HepG2 (cell line): ENCODE measurements around the gene ZNF503. TPM values are rescaled to one million over a fixed set of nuclear protein-coding genes. Genes with fewer than 3 reads are reported as not detected.

Source experiments
- ATAC-seq: fragments of 200-7000 bp; cut with Tn5 transposase; 3 replicates; pipeline ENCODE4 v1.9.1; 2020; ENCODE audit warnings: mild to moderate bottlenecking, moderate library complexity
- BruUV-seq: library from RNA; stranded (reverse); fragments of 400-500 nt; replicated peaks from 2 replicates; lab custom pipeline; 2021; lab: Mats Ljungman, UMichigan
- CTCF ChIA-PET: fragments of 300-600 bp; formaldehyde crosslinking; extraction: SDS; loops from one replicate; lab custom pipeline; 2021; ENCODE audit warnings: low total read pairs, inconsistent platforms, low intra/inter-chr PET ratio; lab: Yijun Ruan, JAX
- POLR2A ChIA-PET: fragments of 350-600 bp; sonication (Branson Sonifier 250); formaldehyde crosslinking; loops from one replicate; lab custom pipeline; 2020; ENCODE audit warnings: antibody characterized with exemption, inconsistent platforms; lab: Yijun Ruan, JAX
- DNase-seq: peaks from one replicate; pipeline ENCODE4 v3.0.0-alpha.2; 2015; ENCODE audit warnings: low spot score
- FAIRE-seq: peaks from 3 replicates; lab custom pipeline; 2011; peaks lifted over from hg19 to GRCh38; lab: Jason Lieb, UNC
- H2AFZ ChIP-seq: one replicate; pipeline ENCODE4 v1.6.1; 2011; ENCODE audit warnings: low read length, inconsistent platforms
- H3K27ac ChIP-seq: fragments of 300-600 bp; 3 replicates; pipeline ENCODE4 v1.8.0; 2011; ENCODE audit warnings: mixed run types, mild to moderate bottlenecking, mixed read lengths, low read length, inconsistent platforms; ENCODE audit not compliant: insufficient read depth; ENCODE audit errors: extremely low read length
- H3K27me3 ChIP-seq, 2 experiments: fragments of 200-600 bp in 1 of 2; 2 replicates in 1 of 2; 3 replicates in 1 of 2; pipeline versions ENCODE4 v1.6.0 to v1.8.0; 2011; ENCODE audit warnings: low read length in 2 of 2, mild to moderate bottlenecking in 2 of 2, moderate library complexity in 2 of 2, inconsistent platforms in 1 of 2; ENCODE audit not compliant: insufficient read depth in 2 of 2, control insufficient read depth in 1 of 2
- H3K36me3 ChIP-seq, 2 experiments: fragments of 200-600 bp in 1 of 2; replicated peaks in 1 of 2; 2 replicates in 1 of 2; 3 replicates in 1 of 2; pipeline versions ENCODE4 v1.5.1 to v1.8.0; 2011; ENCODE audit warnings: low read length in 2 of 2, inconsistent platforms in 1 of 2; ENCODE audit not compliant: insufficient read depth in 2 of 2, control insufficient read depth in 1 of 2
- H3K4me1 ChIP-seq: 2 replicates; pipeline ENCODE4 v1.5.1; 2012; ENCODE audit warnings: low read length, inconsistent platforms; ENCODE audit not compliant: insufficient read depth
- H3K4me2 ChIP-seq: 2 replicates; pipeline ENCODE4 v1.6.0; 2011; ENCODE audit warnings: low read depth, low read length, inconsistent platforms
- H3K4me3 ChIP-seq, 3 experiments: fragments of 200-600 bp in 1 of 3; sonication (generic), shearing (Covaris generic) in 1 of 3; replicated peaks in 1 of 3; 2 replicates each; pipeline ENCODE4 v1.5.1; 2011 to 2016; ENCODE audit warnings: low read length in 3 of 3, inconsistent platforms in 2 of 3, low read depth in 2 of 3, mild to moderate bottlenecking in 2 of 3, control low read depth in 1 of 3, mixed read lengths in 1 of 3; ENCODE audit not compliant: insufficient read depth in 1 of 3
- H3K79me2 ChIP-seq: one replicate; pipeline ENCODE4 v1.6.1; 2011; ENCODE audit warnings: low read length, inconsistent platforms; ENCODE audit not compliant: insufficient read depth
- H3K9ac ChIP-seq: 2 replicates; pipeline ENCODE4 v1.6.0; 2011; ENCODE audit warnings: mild to moderate bottlenecking, low read depth, low read length, inconsistent platforms; ENCODE audit not compliant: insufficient read depth
- H3K9me3 ChIP-seq: 2 replicates; pipeline ENCODE4 v1.5.1; 2012; ENCODE audit warnings: mild to moderate bottlenecking, low read length
- H4K20me1 ChIP-seq: 2 replicates; pipeline ENCODE4 v1.6.0; 2011; ENCODE audit warnings: inconsistent platforms, mild to moderate bottlenecking, low read length, moderate library complexity; ENCODE audit not compliant: insufficient read depth
- AKAP8 ChIP-seq: sonication (generic); formaldehyde crosslinking; IDR thresholded peaks from 2 replicates; pipeline ENCODE4 v1.5.1; 2020; ENCODE audit warnings: mild to moderate bottlenecking, missing genetic modification reagents
- BRCA1 ChIP-seq: sonication (generic); formaldehyde crosslinking; IDR thresholded peaks from 2 replicates; pipeline ENCODE4 v1.4.0; 2020; ENCODE audit warnings: missing genetic modification reagents
- EEA1 ChIP-seq: sonication (generic); formaldehyde crosslinking; IDR thresholded peaks from 2 replicates; pipeline ENCODE4 v1.5.1; 2020; ENCODE audit warnings: mild to moderate bottlenecking, missing genetic modification reagents, borderline replicate concordance
- IRF9 ChIP-seq: sonication (generic); formaldehyde crosslinking; IDR thresholded peaks from 2 replicates; pipeline ENCODE4 v1.8.0; 2022; ENCODE audit warnings: missing genetic modification reagents, mild to moderate bottlenecking, borderline replicate concordance
- NCOA1 ChIP-seq: sonication (generic); formaldehyde crosslinking; IDR thresholded peaks from 2 replicates; pipeline ENCODE4 v1.9.0; 2021; ENCODE audit warnings: missing genetic modification reagents
- SPEN ChIP-seq: sonication (generic); formaldehyde crosslinking; IDR thresholded peaks from 2 replicates; pipeline ENCODE4 v1.5.1; 2020; ENCODE audit warnings: low read depth, mild to moderate bottlenecking, missing genetic modification reagents
- WGBS: methylation state at CpG from one replicate; pipeline ENCODE4 v1.1.6; 2017; ENCODE audit warnings: low lambda C conversion rate; 5-methylcytosine and 5-hydroxymethylcytosine counted together
- in situ Hi-C: cut with HindIII; loops from 2 replicates; pipeline ENCODE4 v1.10.0; 2017; ENCODE audit warnings: low pct_unique_long_range_greater_than_20kb; ENCODE audit not compliant: extremely low pct_ligation_motif_present
- intact Hi-C: fragments of 100-400 bp; cut with micrococcal nuclease; formaldehyde crosslinking; loops from one replicate; pipeline ENCODE4 v1.10.0; 2022; ENCODE audit not compliant: unreplicated experiment
- polyA plus RNA-seq, 8 experiments: library from polyadenylated mRNA; depleted of rRNA in 3 of 8; stranded (reverse) in 7 of 8; unstranded in 1 of 8; fragments of >200 nt; fragmentation: Illumina TruSeq in 4 of 8; extraction: Trizol in 4 of 8; gene quantifications; 2 replicates each; pipeline versions ENCODE4 v1.2.1 to v1.2.3, GENCODE V29; 2011 to 2016; ENCODE audit warnings: low read depth in 4 of 8, missing spikeins in 1 of 8, mixed read lengths in 1 of 8; ENCODE audit not compliant: insufficient read depth in 1 of 8
- total RNA-seq, 5 experiments: library from RNA; depleted of rRNA; stranded (reverse); fragments of >200 nt; fragmentation: Illumina TruSeq; extraction: Trizol; gene quantifications; 2 replicates each; pipeline ENCODE4 v1.2.3, GENCODE V29; 2016; ENCODE audit warnings: low read depth in 1 of 5
- TF ChIP-seq, protein P1 (sequence below): sonication (generic); formaldehyde crosslinking; IDR thresholded peaks from 2 replicates; pipeline ENCODE4 v1.8.0; 2022; ENCODE audit warnings: low read depth, missing genetic modification reagents
- TF ChIP-seq, protein P2 (sequence below): sonication (generic); formaldehyde crosslinking; IDR thresholded peaks from 2 replicates; pipeline ENCODE4 v1.4.0; 2020; ENCODE audit warnings: mild to moderate bottlenecking, missing genetic modification reagents

Gene ZNF503
- total and polyA plus RNA-seq, 2 of the 13 experiments (the other 11 are each of a cell fraction or from before 2014, with no cell fraction given): 2.7 to 8.3 TPM

GRCh38 chr10:75450075-75450445 lies 48.5 kb upstream of the ZNF503 start (continued):
- TF ChIP-seq, protein P1, sequence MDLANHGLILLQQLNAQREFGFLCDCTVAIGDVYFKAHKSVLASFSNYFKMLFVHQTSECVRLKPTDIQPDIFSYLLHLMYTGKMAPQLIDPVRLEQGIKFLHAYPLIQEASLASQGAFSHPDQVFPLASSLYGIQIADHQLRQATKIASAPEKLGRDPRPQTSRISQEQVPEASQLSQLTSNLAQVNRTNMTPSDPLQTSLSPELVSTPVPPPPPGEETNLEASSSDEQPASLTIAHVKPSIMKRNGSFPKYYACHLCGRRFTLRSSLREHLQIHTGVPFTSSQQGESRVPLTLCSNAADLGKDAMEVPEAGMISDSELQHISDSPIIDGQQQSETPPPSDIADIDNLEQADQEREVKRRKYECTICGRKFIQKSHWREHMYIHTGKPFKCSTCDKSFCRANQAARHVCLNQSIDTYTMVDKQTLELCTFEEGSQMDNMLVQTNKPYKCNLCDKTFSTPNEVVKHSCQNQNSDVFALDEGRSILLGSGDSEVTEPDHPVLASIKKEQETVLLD: no peak

GRCh38 chr10:75449382-75450074 lies 48.0 kb upstream of the ZNF503 start:
- peaks cover 28% of the 10 kb centered on the region for H3K4me1 ChIP-seq
- TF ChIP-seq AKAP8 (CRISPR knock-in tag) (no peak), SPEN (CRISPR knock-in tag) (no peak), BRCA1 (no peak), NCOA1 (CRISPR knock-in tag) (no peak), EEA1 (CRISPR knock-in tag) (no peak), IRF9 (CRISPR knock-in tag) (no peak)
- TF ChIP-seq, protein P2, sequence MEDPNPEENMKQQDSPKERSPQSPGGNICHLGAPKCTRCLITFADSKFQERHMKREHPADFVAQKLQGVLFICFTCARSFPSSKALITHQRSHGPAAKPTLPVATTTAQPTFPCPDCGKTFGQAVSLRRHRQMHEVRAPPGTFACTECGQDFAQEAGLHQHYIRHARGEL (CRISPR knock-in tag): no peak
- TF ChIP-seq, all 625 proteins: peak for 0
- DNase-seq (no peak), FAIRE-seq (no peak), ATAC-seq (no peak)
- H3K79me2 ChIP-seq: no peaks in the 10 kb centered on the region
- intact Hi-C loops: no loop called here
- H4K20me1 ChIP-seq: no peaks in the 10 kb centered on the region
- H3K4me2 ChIP-seq: no peak overlapping the region
- H3K27ac ChIP-seq: no peak overlapping the region
- no peak overlapping the region for H3K9ac ChIP-seq
- H3K36me3 ChIP-seq: peaks cover 8 to 14% of the 10 kb centered on the region in 2 experiments
- no peaks in the 10 kb centered on the region for H3K27me3 ChIP-seq
- ChIA-PET CTCF (no interaction called here), POLR2A (interaction anchor here (0.8 kb wide), 1 partner anchor 327 kb away, joined by 3 read pairs; no protein-coding TSS in a partner anchor)
- BruUV-seq: no TSS peak
- H2AFZ ChIP-seq: no peak overlapping the region
- H3K9me3 ChIP-seq: peaks cover 14% of the 10 kb centered on the region
- WGBS: 86% methylated on average over 7 of the region's 7 CpGs
- in situ Hi-C loops: no loop called here
- no peak overlapping the region for H3K4me3 ChIP-seq
